ENCODE results near the gene PLXNB2.

Gene PLXNB2

GRCh38 chr22:50298937-50299784 lies 8.3 kb downstream of the PLXNB2 start:
- no peak for DNase-seq (ENCODE audit: low read depth in 3 of 3)

GRCh38 chr22:50298266-50298637 lies 9.2 kb downstream of the PLXNB2 start:
- DNase-seq (ENCODE audit: low read depth in 3 of 3) = no peak

DNA sequence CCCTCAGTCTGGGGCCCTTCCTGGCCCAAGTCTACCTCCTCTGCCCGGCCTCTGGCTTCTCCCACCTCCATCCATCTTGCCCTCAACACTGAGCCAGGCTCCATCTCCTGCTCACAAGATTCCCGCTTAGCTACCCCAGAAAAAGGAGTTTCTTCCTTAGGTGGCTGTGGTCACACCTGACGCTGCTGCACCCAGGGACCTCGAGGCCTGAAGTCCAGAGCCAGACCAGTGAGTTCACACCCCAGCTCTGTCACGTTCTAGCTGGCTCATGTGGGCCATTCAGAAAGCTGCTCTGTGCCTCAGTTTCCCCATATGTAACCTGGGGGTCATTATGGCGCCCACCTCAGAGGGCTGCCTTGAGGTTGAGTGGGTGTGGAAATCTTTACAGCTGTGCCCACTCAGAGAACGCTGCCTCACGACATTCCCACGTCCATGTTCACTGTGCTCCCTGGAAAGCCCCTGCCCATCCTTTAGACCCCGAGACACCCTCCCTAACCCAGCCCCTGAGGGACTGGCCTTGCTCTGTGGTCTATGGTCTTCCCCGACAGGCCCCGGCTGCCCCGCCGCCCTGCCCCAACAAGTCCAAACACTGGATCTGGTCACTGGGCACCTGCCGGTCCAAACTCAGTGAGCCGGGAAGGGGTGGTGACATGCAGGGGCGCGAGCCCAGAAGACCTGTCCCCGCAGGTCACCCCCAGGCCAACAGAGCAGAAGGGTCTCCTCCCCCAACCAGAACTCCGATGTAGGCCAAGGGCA lies 9.8 kb downstream of the PLXNB2 start:
- no peak for DNase-seq (ENCODE audit: low read depth in 3 of 3)

- no peak for DNase-seq (ENCODE audit: low read depth in 3 of 3)
Observed at GRCh38 chr22:50296658-50297490, 10.6 kb downstream of the PLXNB2 start.

- DNase-seq (ENCODE audit: low read depth in 3 of 3) = no peak
Observed at GRCh38 chr22:50294319-50294656, 13.2 kb downstream of the PLXNB2 start.

DNA sequence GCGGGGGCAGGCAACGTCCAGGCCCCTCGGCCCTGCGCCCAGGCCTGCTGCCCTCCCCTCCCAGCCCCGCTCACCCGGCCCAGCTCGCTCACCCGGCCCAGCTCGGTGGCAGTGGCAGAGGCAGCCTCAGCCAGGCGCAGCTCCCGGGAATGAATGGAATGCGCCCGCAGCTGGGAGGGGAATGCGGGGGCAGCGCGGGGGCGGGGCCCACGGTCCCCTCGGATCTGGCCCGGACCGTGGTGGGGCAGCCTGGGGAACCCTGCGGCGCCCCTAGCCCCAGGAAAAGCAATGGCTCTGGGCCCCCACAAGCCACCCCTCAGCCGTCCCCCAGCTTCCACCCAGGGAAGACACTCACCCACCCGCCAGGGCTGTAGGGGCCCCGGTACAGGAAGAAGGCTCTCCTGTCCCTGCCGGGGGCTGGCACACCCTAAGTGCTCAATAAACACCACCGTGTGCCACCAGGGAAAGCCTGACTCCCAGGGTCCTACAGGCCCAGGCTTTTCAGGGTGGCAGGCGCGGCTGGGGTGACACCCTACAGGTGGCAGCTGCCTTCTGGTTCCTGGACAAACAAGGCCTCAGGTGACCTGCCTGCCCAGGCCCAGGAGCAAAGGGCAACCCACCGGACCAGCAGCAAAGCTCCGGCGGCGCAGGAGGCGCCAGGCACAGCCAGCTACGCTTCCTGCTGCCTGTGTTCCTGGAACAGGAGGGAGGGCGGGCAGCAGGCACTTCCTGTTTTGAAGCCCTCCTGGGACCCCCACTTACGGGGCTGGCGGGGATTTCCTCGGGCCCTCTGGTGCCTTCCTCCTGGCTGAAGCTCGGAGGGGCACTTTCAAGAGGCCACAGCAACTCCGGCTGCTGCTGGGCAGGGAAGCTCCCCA lies 13.8 kb downstream of the PLXNB2 start:
- no peak for DNase-seq (ENCODE audit: low read depth in 3 of 3)

DNA sequence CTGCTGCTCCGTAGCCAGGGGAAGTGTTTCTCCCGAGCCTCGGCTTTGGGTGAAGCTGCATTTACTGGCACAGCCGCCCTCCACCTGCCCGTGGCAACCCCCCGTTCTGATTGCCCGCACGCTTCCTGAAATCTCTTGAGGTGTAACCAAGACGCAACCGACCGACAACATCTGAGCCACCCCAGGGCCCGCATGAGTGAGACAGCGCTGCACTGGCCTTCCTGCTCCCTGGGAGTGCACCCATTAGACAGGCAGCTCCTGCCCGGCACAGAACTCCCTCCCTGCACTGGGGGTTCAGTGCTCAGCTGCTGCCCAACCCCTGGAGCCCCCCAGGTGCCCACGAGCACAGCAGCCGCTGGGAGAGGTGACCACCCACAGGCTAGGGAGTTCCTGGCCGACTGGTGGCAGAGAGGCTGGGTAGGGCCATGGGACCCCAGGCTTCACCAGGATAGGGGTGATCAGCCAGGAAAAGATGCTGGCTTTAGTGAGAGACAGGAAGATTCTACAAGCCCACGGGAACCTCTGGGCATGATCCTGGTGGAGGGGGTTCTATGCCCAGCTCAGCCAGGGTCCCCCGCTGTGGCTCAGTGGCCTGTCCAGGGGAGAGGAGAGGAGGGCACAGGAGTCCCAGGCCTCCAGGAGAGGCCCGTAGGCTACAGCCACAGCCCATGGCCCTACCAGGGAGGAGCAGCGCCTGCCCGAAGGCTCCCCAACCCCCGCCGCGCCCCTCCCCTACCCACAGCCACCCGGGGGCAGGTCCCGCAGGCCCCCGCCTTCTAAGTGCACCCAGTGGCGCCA lies 14.6 kb downstream of the PLXNB2 start:
- DNase-seq (ENCODE audit: low read depth in 3 of 3) = no peak

- DNase-seq (ENCODE audit: low read depth in 3 of 3) = no peak
Observed at GRCh38 chr22:50289942-50290630, 17.4 kb downstream of the PLXNB2 start.

DNA sequence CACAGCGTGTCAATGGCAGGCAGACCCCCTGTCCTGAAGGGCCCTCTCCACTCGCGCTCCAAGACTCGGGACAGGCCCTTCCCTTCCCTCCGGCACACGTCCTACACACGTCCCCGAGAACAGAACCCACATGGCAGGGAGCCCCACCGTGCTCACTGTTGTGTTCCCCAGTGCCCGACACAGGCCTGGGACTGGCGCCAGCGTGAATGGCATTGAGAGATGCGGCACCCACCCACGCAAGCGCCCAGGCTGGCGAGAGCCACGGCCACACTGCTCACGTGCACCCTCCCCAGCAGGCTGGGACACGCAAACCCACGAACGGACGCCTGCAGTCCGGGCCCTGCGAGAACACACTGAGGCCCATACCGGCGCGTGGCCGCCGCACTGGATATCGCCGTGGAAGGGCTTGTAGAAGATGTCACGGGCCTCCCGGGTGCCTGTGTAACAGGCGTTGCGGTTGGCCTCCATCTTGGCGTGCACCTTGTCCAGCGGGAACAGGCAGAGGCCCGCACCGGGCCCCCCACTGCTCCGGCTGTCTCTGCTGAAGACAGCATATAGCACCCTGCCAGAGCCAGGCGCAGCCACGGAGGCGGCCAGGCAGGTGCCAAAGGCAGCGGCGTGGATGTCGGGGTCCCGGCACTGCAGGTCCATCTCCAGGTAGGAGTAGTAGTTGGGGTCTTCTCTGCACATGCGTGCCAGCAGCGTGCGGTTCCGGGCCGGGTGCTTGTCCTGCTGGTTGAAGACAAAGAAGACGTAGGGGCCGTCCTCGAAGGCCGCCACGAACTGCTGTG lies 18.1 kb downstream of the PLXNB2 start:
- no peak for DNase-seq (ENCODE audit: low read depth in 3 of 3)

DNA sequence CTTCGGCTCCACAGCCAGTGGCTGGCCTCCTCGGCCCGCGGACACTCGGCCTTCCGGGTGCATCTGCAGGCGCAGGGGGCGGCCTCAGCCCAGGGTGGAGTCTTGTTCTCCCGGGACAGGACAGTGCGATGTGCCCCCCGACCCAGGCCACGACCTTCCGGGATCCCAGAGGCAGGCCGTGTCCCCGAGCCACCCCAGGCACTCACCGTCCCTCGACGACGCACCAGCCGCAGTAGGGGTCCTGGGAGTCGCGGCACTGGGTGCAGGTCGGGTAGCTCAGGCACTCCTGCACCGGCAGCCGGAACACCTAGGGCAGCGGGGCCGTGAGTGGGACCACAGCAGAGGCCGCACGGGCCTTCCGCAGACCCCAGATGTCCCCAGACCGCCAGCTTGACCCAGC lies 19.7 kb downstream of the PLXNB2 start:
- no peak for DNase-seq (ENCODE audit: low read depth in 3 of 3)

GRCh38 chr22:50286701-50287318 lies 20.6 kb downstream of the PLXNB2 start:
- no peak for DNase-seq (ENCODE audit: low read depth in 3 of 3)

DNA sequence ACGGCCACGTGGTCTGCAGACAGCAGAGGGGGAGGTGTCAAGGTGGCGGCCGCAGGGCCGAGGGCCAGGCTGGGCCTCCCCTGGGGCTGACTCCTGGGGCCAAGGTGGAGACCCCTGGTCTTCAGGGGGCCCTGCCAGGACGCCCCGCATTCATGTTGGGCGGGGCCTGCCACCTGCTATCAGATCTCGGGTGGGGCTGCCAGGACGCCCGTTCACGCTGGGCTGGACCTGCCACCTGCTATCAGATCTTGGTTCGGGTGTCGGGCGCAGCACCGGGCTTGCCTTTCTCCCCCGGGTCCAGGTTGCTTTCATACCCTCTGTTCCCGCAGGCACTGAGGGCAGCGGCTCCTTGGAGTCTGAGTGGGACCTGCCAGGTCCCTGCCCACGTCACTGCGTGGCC lies 21.2 kb downstream of the PLXNB2 start:
- DNase-seq (ENCODE audit: low read depth in 3 of 3) = no peak

DNA sequence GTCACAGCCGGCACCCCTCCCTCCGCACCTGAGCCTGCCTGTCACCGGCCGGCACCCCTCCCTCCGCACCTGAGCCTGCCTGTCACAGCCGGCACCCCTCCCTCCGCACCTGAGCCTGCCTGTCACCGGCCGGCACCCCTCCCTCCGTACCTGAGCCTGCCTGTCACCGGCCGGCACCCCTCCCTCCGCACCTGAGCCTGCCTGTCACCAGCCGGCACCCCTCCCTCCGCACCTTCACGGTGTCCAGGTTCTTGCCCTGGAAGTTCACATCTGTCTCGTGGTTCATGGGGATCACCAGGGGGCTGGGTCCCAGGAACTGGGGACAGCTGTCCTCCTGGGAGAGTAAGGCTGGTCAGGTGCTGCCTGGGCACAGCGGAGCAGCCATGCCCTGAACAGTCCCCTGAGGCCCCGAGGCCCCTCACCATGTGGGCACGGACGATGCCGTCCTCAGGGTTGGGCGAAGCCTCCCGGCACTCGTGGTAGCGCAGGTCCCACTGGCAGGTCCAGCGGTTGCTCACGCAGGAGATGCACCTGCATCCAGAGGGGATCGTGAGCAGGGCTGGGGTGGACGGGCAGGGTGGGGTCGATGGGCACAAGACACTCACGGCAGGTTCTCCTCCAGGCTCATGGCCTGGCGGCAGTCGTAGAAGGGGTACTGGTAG lies 21.7 kb downstream of the PLXNB2 start:
- DNase-seq (ENCODE audit: low read depth in 3 of 3) = no peak

GRCh38 chr22:50284479-50284878 lies 23.0 kb downstream of the PLXNB2 start:
- DNase-seq (ENCODE audit: low read depth in 3 of 3) = no peak

GRCh38 chr22:50283821-50284220 lies 23.6 kb downstream of the PLXNB2 start:
- no peak for DNase-seq (ENCODE audit: low read depth in 3 of 3)

DNA sequence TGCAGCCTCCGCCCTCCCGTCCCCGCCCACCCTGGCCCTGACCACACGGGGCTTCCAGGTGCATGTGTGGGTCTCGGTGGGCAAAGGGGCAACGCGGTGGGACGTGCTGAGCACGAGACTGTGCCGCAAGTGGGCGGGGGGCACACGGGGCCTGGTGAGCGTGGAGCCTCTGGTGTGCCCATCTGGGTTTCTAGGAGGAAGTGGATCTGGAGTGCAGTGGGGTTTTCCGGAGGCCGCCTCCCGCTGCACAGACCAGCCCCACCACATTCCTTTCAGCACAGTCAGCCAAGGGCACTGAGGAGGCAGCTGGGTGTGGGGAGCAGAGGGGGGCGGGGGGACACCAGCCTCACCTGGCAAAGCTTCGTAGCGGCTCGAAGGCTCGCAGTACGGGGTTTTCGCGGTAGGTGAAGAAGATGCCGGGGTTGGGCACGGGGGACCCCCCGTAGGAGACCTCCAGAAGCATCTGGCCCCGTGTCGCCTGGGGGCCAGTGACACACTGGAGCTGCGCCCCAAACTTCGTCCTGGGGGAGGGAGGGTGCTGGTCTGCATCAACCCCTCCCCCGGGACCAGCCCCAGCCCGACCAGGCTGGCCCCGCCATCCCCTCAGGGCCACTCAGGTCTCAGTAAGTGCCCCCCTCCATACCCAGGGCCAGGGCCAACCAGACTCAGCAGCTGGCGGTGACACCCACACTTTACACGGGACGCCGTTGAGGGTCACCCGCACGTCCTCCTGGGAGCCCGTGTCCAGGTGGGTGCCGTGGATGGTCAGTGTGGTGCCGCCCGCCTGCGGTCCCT lies 24.9 kb downstream of the PLXNB2 start:
- DNase-seq (ENCODE audit: low read depth in 3 of 3) = no peak

DNA sequence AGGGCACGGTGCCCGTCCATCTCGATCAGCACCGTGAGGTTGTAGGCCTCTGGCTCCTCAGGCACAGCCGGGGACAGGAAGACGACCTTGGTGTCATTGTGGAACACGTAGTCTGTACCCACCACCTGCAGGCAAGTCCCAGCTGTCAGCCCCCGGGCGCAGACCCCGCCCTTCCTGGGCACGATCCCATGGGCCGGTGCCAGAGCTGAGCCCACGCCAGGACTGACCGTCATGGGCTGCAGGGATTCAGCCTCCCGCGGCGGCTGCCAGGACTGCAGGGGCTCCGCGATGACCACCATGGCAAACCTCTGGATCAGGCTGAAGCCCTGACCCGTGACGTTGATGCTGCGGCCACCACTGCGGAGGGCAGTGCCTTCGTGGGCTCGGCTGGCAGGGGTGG lies 25.5 kb downstream of the PLXNB2 start:
- no peak for DNase-seq (ENCODE audit: low read depth in 3 of 3)
